ENCODE results near the gene TMEM150B. TPM values are rescaled to one million over a fixed set of nuclear protein-coding genes. Genes with fewer than 3 reads are reported as not detected.

TMEM150B gene
- total and polyA plus RNA-seq, 9 of the 15 experiments (the other 6 are each of a cell fraction or from before 2014, with no cell fraction given) = 0.47 to 1.3 (median 0.74) TPM; not detected in 2

- TF ChIP-seq ZNF395 (CRISPR knock-in tag; IDR thresholded peaks at IDR 0.05) (peak; percentile 63; the same call in 1 of the 2 replicates), ZNF445 (CRISPR knock-in tag; IDR thresholded peaks at IDR 0.05; ENCODE audit: low read depth) (no peak), KLF6 (CRISPR knock-in tag; IDR thresholded peaks at IDR 0.05; ENCODE audit: borderline replicate concordance) (no peak), BMI1 (IDR thresholded peaks at IDR 0.05; ENCODE audit: low read length) (peak; percentile 90), ETV5 (CRISPR knock-in tag; IDR thresholded peaks at IDR 0.05; ENCODE audit: low read depth) (0 out of 2 replicates have a peak, but pooled peaks have one; percentile 53), PHB2 (IDR thresholded peaks at IDR 0.05; ENCODE audit: low read depth) (peak; percentile 36; the same call in 1 of the 2 replicates), ZFP36 (IDR thresholded peaks at IDR 0.05; ENCODE audit: low read depth, low read length, partially characterized antibody) (no peak), HDAC2 (IDR thresholded peaks at IDR 0.05) (peak; percentile 96), NFE2 (IDR thresholded peaks at IDR 0.05; ENCODE audit: low read depth) (no peak), ZBTB7A (IDR thresholded peaks at IDR 0.05; ENCODE audit: borderline replicate concordance, control insufficient read depth, low read depth, low read length) (peak; percentile 15; the same call in 1 of the 2 replicates), ZNF592 (IDR thresholded peaks at IDR 0.05) (no peak), LARP7 (IDR thresholded peaks at IDR 0.05) (0 out of 2 replicates have a peak, but pooled peaks have one; percentile 36), THAP12 (CRISPR knock-in tag; IDR thresholded peaks at IDR 0.05) (0 out of 2 replicates have a peak, but pooled peaks have one; percentile 21), ZNF324 (CRISPR knock-in tag; IDR thresholded peaks at IDR 0.05) (no peak), ZNF785 (CRISPR knock-in tag; IDR thresholded peaks at IDR 0.05) (no peak), MCM7 (IDR thresholded peaks at IDR 0.05) (no peak), NEUROD1 (IDR thresholded peaks at IDR 0.05; ENCODE audit: borderline replicate concordance, low read depth, low read length, partially characterized antibody) (peak; percentile 42), ZNF639 (CRISPR knock-in tag; conservative IDR thresholded peaks at IDR 0.05 in 1 of 2, IDR thresholded peaks at IDR 0.05 in 1 of 2) (peak in 1 of 2 experiments; percentile 86; a peak in 2 of 4 replicates)
Observed at GRCh38 chr19:55279770-55280643, 45.1 kb downstream of the TMEM150B start, which contains the start of gene HSPBP1 (continued).

Measured in K562 (cell line).